Liver (tissue), 9 donors: ENCODE measurements around the gene IKBIP. TPM values are rescaled to one million over a fixed set of nuclear protein-coding genes. Genes with fewer than 3 reads are reported as not detected.

Source experiments
- DNase-seq: peaks from one replicate; pipeline ENCODE4 v3.0.0-alpha.2; 2017; ENCODE audit warnings: low spot score
- H3K27ac ChIP-seq, 2 donors: one replicate each; pipeline ENCODE4 v1.7.0; 2013; ENCODE audit warnings: inconsistent platforms in 2 of 2, low read length in 2 of 2, control low read depth in 1 of 2, low read depth in 1 of 2, mild to moderate bottlenecking in 1 of 2
- H3K27me3 ChIP-seq, 4 donors: one replicate each; pipeline versions ENCODE4 v1.6.1 to v1.7.0; 2013; ENCODE audit warnings: low read length in 3 of 4, inconsistent platforms in 1 of 4, mild to moderate bottlenecking in 1 of 4, moderate library complexity in 1 of 4; ENCODE audit not compliant: control insufficient read depth in 4 of 4, insufficient read depth in 4 of 4
- H3K36me3 ChIP-seq, 4 donors: one replicate each; pipeline versions ENCODE4 v1.6.1 to v1.7.0; 2013; ENCODE audit warnings: low read length in 3 of 4, mild to moderate bottlenecking in 3 of 4, low read depth in 1 of 4, moderate library complexity in 1 of 4; ENCODE audit not compliant: control insufficient read depth in 4 of 4, insufficient read depth in 3 of 4
- H3K4me1 ChIP-seq, 4 donors: one replicate each; pipeline versions ENCODE4 v1.6.1 to v1.7.0; 2013; ENCODE audit warnings: low read length in 3 of 4, mild to moderate bottlenecking in 3 of 4, moderate library complexity in 1 of 4; ENCODE audit not compliant: control insufficient read depth in 4 of 4, insufficient read depth in 4 of 4
- H3K4me3 ChIP-seq, 3 donors: one replicate each; pipeline versions ENCODE4 v1.6.1 to v1.7.0; 2013; ENCODE audit warnings: low read length in 3 of 3, control low read depth in 1 of 3, low read depth in 1 of 3, mild to moderate bottlenecking in 1 of 3
- H3K9ac ChIP-seq, 2 donors: one replicate each; pipeline ENCODE4 v1.7.0; 2013; ENCODE audit warnings: low read length in 2 of 2, mild to moderate bottlenecking in 2 of 2, moderate library complexity in 2 of 2, control low read depth in 1 of 2, low read depth in 1 of 2
- H3K9me3 ChIP-seq, 4 donors: one replicate each; pipeline versions ENCODE4 v1.6.1 to v1.7.0; 2013; ENCODE audit warnings: low read length in 3 of 4; ENCODE audit not compliant: control insufficient read depth in 4 of 4
- EGR1 ChIP-seq, 2 donors: IDR thresholded peaks; 2 replicates each; pipeline ENCODE4 v1.6.1; 2016 to 2018; ENCODE audit warnings: antibody characterized with exemption in 2 of 2, low read depth in 2 of 2
- FOXA1 ChIP-seq: IDR thresholded peaks from 2 replicates; pipeline ENCODE4 v1.6.1; 2016; ENCODE audit warnings: antibody characterized with exemption
- FOXA2 ChIP-seq: IDR thresholded peaks from 2 replicates; pipeline ENCODE4 v1.6.1; 2016; ENCODE audit warnings: antibody characterized with exemption
- GABPA ChIP-seq, 2 donors: IDR thresholded peaks in 1 of 2; conservative IDR thresholded peaks in 1 of 2; 2 replicates each; pipeline ENCODE4 v1.6.1; 2016; ENCODE audit warnings: antibody characterized with exemption in 2 of 2, mild to moderate bottlenecking in 1 of 2, moderate library complexity in 1 of 2
- HNF4A ChIP-seq, 2 donors: conservative IDR thresholded peaks; 2 replicates each; pipeline ENCODE4 v1.6.1; 2016; ENCODE audit warnings: antibody characterized with exemption in 2 of 2, mild to moderate bottlenecking in 2 of 2
- HNF4G ChIP-seq: IDR thresholded peaks from 2 replicates; pipeline ENCODE4 v1.6.1; 2016; ENCODE audit warnings: antibody characterized with exemption
- JUND ChIP-seq, 2 donors: IDR thresholded peaks; 2 replicates each; pipeline ENCODE4 v1.6.1; 2016; ENCODE audit warnings: antibody characterized with exemption in 2 of 2
- NR2F2 ChIP-seq: IDR thresholded peaks from 2 replicates; pipeline ENCODE4 v1.6.1; 2016; ENCODE audit warnings: antibody characterized with exemption
- RAD21 ChIP-seq, 2 donors: IDR thresholded peaks; 2 replicates each; pipeline ENCODE4 v1.6.1; 2016; ENCODE audit warnings: antibody characterized with exemption in 2 of 2, mild to moderate bottlenecking in 2 of 2
- RXRA ChIP-seq, 2 donors: IDR thresholded peaks; 2 replicates each; pipeline ENCODE4 v1.6.1; 2017 to 2018; ENCODE audit warnings: antibody characterized with exemption in 2 of 2, mild to moderate bottlenecking in 1 of 2
- SP1 ChIP-seq: IDR thresholded peaks from 2 replicates; pipeline ENCODE4 v1.6.1; 2018; ENCODE audit warnings: antibody characterized with exemption, mild to moderate bottlenecking
- TAF1 ChIP-seq: conservative IDR thresholded peaks from 2 replicates; pipeline ENCODE4 v1.6.1; 2016; ENCODE audit warnings: antibody characterized with exemption, mild to moderate bottlenecking
- YY1 ChIP-seq: IDR thresholded peaks from 2 replicates; pipeline ENCODE4 v1.6.1; 2016; ENCODE audit warnings: antibody characterized with exemption, mild to moderate bottlenecking
- ZBTB33 ChIP-seq: IDR thresholded peaks from 2 replicates; pipeline ENCODE4 v1.6.1; 2016; ENCODE audit warnings: antibody characterized with exemption
- WGBS: extraction: QIAGEN DNeasy Blood & Tissue Kit; methylation state at CpG from one replicate; pipeline ENCODE4 v1.1.7; 2013; 5-methylcytosine and 5-hydroxymethylcytosine counted together
- polyA plus RNA-seq, 2 donors: library from polyadenylated mRNA; stranded (reverse) in 1 of 2; unstranded in 1 of 2; fragments of 200-250 nt in 1 of 2; fragments of >200 nt in 1 of 2; fragmentation: Nextera tagmentation in 1 of 2; extraction: Ambion mirVana in 1 of 2; gene quantifications; one replicate each; pipeline versions ENCODE4 v1.2.1 to v1.2.3, GENCODE V29; 2013 to 2015
- total RNA-seq, 2 donors: library from RNA; depleted of rRNA; stranded (reverse); fragments of >200 nt; gene quantifications; one replicate each; pipeline ENCODE4 v1.2.3, GENCODE V29; 2014
- TF ChIP-seq, protein P1 (sequence below): IDR thresholded peaks from 2 replicates; pipeline ENCODE4 v1.6.1; 2016; ENCODE audit warnings: antibody characterized with exemption, mild to moderate bottlenecking
- TF ChIP-seq, protein P2 (sequence below): fragments of 150-350 bp; IDR thresholded peaks from 2 replicates; pipeline ENCODE4 v1.5.1; 2017; ENCODE audit warnings: improper control_type of control experiment, low read depth, low read length; ENCODE audit not compliant: missing input control
- TF ChIP-seq, protein P3 (sequence below): IDR thresholded peaks from 2 replicates; pipeline ENCODE4 v1.6.1; 2016; ENCODE audit warnings: antibody characterized with exemption
- TF ChIP-seq, protein P4 (sequence below): IDR thresholded peaks from 2 replicates; pipeline ENCODE4 v1.6.1; 2016; ENCODE audit warnings: antibody characterized with exemption
- donor health status: healthy.
- donor health status: healthy.
- donor health status: healthy.
- donor health status: healthy.
- donor health status: healthy.

Gene IKBIP
- total and polyA plus RNA-seq, 4 donors, result 4.7 to 10.5 (median 6.3) TPM

GRCh38 chr12:98594050-98594835, 50.3 kb downstream of the IKBIP start:
- under 1% methylated on average over 35 of the region's 35 CpGs for WGBS
- DNase-seq, result peak; percentile 66
- peak overlapping the region; percentile 84 to 95 for H3K9ac ChIP-seq
- no peaks in the 10 kb centered on the region for H3K9me3 ChIP-seq
- peak overlapping the region; percentile 89 to 98 (median 94) for H3K4me3 ChIP-seq
- peaks cover 0 to 14% (median 7%) of the 10 kb centered on the region in 4 donors for H3K4me1 ChIP-seq
- H3K27ac ChIP-seq, result peak overlapping the region; percentile 95 to 98
- no peaks in the 10 kb centered on the region for H3K27me3 ChIP-seq
- H3K36me3 ChIP-seq, result peaks cover 4 to 27% (median 18%) of the 10 kb centered on the region in 4 donors
- TF ChIP-seq FOXA1, result no peak
- no peak for TF ChIP-seq YY1
- peak; percentile 25 to 50 for TF ChIP-seq RXRA (IDR thresholded peaks at IDR 0.05)

GRCh38 chr12:98593351-98594049, 51.1 kb downstream of the IKBIP start, which contains the start of gene SLC25A3:
SLC25A3 (plus strand) TSS chr12:98593686; CDS start chr12:98593979, 293 bp downstream.
- under 1% methylated on average over 67 of the region's 67 CpGs for WGBS
- peak; percentile 97 for DNase-seq
- peak within 1 kb of the TSS; percentile 84 to 95 for H3K9ac ChIP-seq
- peaks cover 2 to 26% (median 16%) of the 10 kb centered on the region in 4 donors for H3K36me3 ChIP-seq
- H3K4me3 ChIP-seq, result peak within 1 kb of the TSS; percentile 89 to 98 (median 94)
- peak within 1 kb of the TSS; percentile 95 to 98 for H3K27ac ChIP-seq
- TF ChIP-seq HNF4G (no peak), FOXA2 (no peak), RAD21 (IDR thresholded peaks at IDR 0.05) (no peak), TAF1 (peak; percentile 93), SP1 (peak; percentile 75), NR2F2 (peak; percentile 70), RXRA (IDR thresholded peaks at IDR 0.05) (no peak), JUND (IDR thresholded peaks at IDR 0.05) (no peak), EGR1 (IDR thresholded peaks at IDR 0.05; ENCODE audit: low read depth in 2 of 2) (no peak), YY1 (peak; percentile 93), ZBTB33 (no peak), GABPA (IDR thresholded peaks at IDR 0.05 in 1 of 2, conservative IDR thresholded peaks at IDR 0.05 in 1 of 2) (peak in 1 of 2 donors; percentile 80), HNF4A (conservative IDR thresholded peaks at IDR 0.05) (peak in 1 of 2 donors; percentile 5), FOXA1 (no peak)
- TF ChIP-seq, protein P1, sequence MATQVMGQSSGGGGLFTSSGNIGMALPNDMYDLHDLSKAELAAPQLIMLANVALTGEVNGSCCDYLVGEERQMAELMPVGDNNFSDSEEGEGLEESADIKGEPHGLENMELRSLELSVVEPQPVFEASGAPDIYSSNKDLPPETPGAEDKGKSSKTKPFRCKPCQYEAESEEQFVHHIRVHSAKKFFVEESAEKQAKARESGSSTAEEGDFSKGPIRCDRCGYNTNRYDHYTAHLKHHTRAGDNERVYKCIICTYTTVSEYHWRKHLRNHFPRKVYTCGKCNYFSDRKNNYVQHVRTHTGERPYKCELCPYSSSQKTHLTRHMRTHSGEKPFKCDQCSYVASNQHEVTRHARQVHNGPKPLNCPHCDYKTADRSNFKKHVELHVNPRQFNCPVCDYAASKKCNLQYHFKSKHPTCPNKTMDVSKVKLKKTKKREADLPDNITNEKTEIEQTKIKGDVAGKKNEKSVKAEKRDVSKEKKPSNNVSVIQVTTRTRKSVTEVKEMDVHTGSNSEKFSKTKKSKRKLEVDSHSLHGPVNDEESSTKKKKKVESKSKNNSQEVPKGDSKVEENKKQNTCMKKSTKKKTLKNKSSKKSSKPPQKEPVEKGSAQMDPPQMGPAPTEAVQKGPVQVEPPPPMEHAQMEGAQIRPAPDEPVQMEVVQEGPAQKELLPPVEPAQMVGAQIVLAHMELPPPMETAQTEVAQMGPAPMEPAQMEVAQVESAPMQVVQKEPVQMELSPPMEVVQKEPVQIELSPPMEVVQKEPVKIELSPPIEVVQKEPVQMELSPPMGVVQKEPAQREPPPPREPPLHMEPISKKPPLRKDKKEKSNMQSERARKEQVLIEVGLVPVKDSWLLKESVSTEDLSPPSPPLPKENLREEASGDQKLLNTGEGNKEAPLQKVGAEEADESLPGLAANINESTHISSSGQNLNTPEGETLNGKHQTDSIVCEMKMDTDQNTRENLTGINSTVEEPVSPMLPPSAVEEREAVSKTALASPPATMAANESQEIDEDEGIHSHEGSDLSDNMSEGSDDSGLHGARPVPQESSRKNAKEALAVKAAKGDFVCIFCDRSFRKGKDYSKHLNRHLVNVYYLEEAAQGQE, result peak; percentile 95
- TF ChIP-seq, protein P2, sequence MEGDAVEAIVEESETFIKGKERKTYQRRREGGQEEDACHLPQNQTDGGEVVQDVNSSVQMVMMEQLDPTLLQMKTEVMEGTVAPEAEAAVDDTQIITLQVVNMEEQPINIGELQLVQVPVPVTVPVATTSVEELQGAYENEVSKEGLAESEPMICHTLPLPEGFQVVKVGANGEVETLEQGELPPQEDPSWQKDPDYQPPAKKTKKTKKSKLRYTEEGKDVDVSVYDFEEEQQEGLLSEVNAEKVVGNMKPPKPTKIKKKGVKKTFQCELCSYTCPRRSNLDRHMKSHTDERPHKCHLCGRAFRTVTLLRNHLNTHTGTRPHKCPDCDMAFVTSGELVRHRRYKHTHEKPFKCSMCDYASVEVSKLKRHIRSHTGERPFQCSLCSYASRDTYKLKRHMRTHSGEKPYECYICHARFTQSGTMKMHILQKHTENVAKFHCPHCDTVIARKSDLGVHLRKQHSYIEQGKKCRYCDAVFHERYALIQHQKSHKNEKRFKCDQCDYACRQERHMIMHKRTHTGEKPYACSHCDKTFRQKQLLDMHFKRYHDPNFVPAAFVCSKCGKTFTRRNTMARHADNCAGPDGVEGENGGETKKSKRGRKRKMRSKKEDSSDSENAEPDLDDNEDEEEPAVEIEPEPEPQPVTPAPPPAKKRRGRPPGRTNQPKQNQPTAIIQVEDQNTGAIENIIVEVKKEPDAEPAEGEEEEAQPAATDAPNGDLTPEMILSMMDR, result no peak
- TF ChIP-seq, protein P3, sequence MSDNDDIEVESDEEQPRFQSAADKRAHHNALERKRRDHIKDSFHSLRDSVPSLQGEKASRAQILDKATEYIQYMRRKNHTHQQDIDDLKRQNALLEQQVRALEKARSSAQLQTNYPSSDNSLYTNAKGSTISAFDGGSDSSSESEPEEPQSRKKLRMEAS, result peak; percentile 25
- TF ChIP-seq, protein P4, sequence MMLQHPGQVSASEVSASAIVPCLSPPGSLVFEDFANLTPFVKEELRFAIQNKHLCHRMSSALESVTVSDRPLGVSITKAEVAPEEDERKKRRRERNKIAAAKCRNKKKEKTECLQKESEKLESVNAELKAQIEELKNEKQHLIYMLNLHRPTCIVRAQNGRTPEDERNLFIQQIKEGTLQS, result no peak
- peaks cover 0 to 14% (median 7%) of the 10 kb centered on the region in 4 donors for H3K4me1 ChIP-seq
- H3K9me3 ChIP-seq, result no peaks in the 10 kb centered on the region
- no peaks in the 10 kb centered on the region for H3K27me3 ChIP-seq
